ENCODE results near the gene MRC1. TPM values are rescaled to one million over a fixed set of nuclear protein-coding genes. Genes with fewer than 3 reads are reported as not detected.

The MRC1 gene
- total RNA-seq, 2 experiments from 2014 or later, result not detected

DNA sequence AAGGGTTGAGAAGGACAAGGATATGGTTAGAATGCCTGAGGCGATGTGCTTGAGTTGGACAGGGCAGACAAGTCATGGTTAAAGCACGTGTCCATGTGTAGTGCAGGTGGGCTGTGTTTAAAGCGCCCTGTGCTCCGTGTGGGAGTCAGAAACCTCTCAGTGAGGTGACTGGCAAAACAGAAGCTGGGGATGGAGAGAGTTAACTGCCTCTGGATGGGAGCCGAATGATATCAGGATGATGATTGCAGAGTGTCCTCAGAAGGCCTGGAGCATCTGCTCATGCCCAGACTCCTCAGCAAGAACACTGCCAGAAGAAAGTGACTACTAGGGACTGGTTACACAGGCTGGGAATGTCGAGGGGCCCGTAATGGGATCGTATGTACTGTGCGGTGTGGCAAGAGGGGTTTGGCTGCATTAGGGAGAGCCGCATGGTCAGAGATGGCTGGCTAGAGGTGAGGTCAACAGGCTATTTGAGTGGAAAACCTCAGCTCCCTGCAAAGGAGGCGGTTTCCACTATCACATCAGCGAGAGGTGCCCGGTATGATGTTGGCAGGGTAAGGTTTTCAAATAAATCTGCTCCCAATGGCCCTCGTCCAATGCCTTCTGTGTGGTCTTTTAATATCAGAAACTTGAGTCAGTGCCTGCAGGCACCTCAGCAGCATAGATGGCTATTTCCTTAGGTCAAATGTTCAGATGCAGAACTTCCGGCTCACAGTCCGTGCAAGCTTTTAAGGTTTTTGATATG lies 26.1 kb upstream of the MRC1 start:
- Mint-ChIP-seq H3K4me3 (no peak overlapping the region), H3K9me3 (no peaks in the 10 kb centered on the region), H3K36me3 (ENCODE audit: low read depth) (no peaks in the 10 kb centered on the region), H3K27ac (no peak overlapping the region), H3K4me1 (ENCODE audit: low read depth) (no peaks in the 10 kb centered on the region), H3K27me3 (no peaks in the 10 kb centered on the region)
- ChIA-PET POLR2A (no interaction called here), CTCF (no interaction called here)
- DNase-seq, result no peak
- no peak for ATAC-seq
- TF ChIP-seq, protein P1, sequence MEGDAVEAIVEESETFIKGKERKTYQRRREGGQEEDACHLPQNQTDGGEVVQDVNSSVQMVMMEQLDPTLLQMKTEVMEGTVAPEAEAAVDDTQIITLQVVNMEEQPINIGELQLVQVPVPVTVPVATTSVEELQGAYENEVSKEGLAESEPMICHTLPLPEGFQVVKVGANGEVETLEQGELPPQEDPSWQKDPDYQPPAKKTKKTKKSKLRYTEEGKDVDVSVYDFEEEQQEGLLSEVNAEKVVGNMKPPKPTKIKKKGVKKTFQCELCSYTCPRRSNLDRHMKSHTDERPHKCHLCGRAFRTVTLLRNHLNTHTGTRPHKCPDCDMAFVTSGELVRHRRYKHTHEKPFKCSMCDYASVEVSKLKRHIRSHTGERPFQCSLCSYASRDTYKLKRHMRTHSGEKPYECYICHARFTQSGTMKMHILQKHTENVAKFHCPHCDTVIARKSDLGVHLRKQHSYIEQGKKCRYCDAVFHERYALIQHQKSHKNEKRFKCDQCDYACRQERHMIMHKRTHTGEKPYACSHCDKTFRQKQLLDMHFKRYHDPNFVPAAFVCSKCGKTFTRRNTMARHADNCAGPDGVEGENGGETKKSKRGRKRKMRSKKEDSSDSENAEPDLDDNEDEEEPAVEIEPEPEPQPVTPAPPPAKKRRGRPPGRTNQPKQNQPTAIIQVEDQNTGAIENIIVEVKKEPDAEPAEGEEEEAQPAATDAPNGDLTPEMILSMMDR (IDR thresholded peaks at IDR 0.05), result no peak
- intact Hi-C loops (cut with micrococcal nuclease), result no loop called here

DNA sequence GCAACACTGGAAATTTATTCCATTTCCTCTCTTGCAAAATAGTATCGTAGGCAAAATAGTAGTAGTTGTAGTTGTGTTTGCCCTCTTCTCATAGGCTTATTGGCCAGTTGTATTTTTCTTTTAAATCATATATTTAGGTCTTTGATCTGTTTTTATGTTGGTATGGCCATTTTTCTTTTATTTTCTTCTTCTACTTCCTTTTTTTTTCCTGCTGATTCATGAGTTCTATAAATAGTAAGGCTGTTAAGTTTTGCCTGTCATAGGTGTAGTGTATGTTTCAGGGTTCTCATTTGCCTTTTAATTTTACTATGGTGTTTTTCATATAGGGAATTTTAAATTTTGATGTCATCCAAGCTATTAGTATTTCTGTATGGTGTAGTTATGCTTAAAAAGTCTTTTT lies 25.4 kb upstream of the MRC1 start:
- H3K36me3 Mint-ChIP-seq (ENCODE audit: low read depth), result no peaks in the 10 kb centered on the region
- no peaks in the 10 kb centered on the region for H3K27me3 Mint-ChIP-seq
- no peaks in the 10 kb centered on the region for H3K9me3 Mint-ChIP-seq
- no peak overlapping the region for H3K27ac Mint-ChIP-seq
- TF ChIP-seq, protein P1 (IDR thresholded peaks at IDR 0.05), result no peak
- H3K4me1 Mint-ChIP-seq (ENCODE audit: low read depth), result no peaks in the 10 kb centered on the region
- no peak overlapping the region for H3K4me3 Mint-ChIP-seq
- ChIA-PET CTCF (interaction anchor here (0.6 kb wide), 1 partner anchor 13 kb away, joined by 3 read pairs; no protein-coding TSS in a partner anchor), POLR2A (no interaction called here)
- DNase-seq, result no peak
- intact Hi-C loops (cut with micrococcal nuclease), result no loop called here
- no peak for ATAC-seq

DNA sequence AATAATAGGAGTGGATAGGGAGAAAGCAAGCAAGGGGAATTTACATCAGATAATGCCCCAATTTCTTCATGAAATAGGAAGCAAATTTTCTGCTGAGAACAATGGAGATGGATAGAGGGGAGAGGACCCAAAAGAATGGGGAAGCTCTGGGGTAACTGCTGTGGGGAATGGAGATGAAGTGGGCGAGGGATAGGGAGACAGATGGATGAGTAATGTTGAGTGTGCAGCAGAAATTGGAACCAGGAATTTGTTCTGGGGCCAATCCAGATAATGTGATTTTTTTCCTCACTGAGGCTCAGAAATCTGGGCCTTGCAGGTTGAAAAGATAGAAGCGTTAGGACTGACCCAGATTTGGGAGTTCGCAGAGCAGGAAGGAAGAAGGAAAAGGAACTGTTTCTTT lies 24.5 kb upstream of the MRC1 start:
- Mint-ChIP-seq H3K4me1 (ENCODE audit: low read depth) (no peaks in the 10 kb centered on the region), H3K27me3 (no peaks in the 10 kb centered on the region), H3K27ac (no peak overlapping the region), H3K9me3 (no peaks in the 10 kb centered on the region), H3K36me3 (ENCODE audit: low read depth) (no peaks in the 10 kb centered on the region), H3K4me3 (no peak overlapping the region)
- ATAC-seq (no peak), DNase-seq (no peak)
- ChIA-PET CTCF (no interaction called here), POLR2A (no interaction called here)
- TF ChIP-seq, protein P1 (IDR thresholded peaks at IDR 0.05), result no peak
- intact Hi-C loops (cut with micrococcal nuclease), result no loop called here

DNA sequence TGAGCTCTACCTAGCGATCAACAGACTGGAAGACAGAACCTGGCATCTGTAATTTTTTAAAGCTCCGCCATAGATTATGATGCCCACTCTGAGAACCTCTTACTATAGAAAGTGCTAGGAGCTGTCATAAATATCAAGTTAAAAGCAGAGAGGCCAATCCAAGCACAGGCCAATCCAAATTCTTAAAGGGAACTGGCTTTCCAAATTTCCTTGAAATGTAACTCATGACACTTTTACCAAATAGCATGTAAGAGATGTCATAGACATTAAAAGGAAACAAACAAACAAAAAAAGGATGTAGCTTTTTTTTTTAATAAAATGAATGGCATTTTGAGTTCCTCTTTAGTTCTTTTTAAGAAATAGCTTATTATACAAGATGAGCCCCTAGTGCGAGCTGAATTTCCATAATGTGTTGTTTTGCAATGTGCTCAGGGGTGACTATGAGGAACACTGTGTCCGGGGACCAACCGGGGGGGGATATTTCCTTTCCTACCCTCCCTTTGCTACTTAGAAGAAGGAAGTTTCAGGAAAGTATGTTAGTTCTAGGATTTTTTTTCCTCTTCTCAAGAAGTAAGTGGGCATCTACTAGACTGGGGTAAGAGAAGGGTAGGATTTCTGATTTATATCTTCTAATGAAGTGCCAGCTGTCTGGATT lies 23.7 kb upstream of the MRC1 start:
- Mint-ChIP-seq H3K4me1 (ENCODE audit: low read depth) (no peaks in the 10 kb centered on the region), H3K4me3 (no peak overlapping the region), H3K9me3 (no peaks in the 10 kb centered on the region), H3K27me3 (no peaks in the 10 kb centered on the region), H3K36me3 (ENCODE audit: low read depth) (no peaks in the 10 kb centered on the region), H3K27ac (no peak overlapping the region)
- ChIA-PET POLR2A (no interaction called here), CTCF (interaction anchor here (0.6 to 1.5 kb wide), 2 partner anchors 47 to 221 kb away, joined by 3 to 4 read pairs; no protein-coding TSS in a partner anchor)
- intact Hi-C loops (cut with micrococcal nuclease), result no loop called here
- TF ChIP-seq, protein P1 (IDR thresholded peaks at IDR 0.05), result no peak
- ATAC-seq, result no peak
- no peak for DNase-seq

Measured in activated CD8-positive, alpha-beta T cell treated with anti-CD3 and anti-CD28 coated beads for 36 hours (primary cell).